GM12801 (cell line): ENCODE data around the gene ARFGAP3.

Source experiments
- TF ChIP-seq, protein P1 (sequence below): IDR thresholded peaks from one replicate; pipeline ENCODE4 v1.5.1; 2011; ENCODE audit warnings: control low read depth; ENCODE audit not compliant: insufficient read length; ENCODE audit errors: extremely low read depth

Gene ARFGAP3

DNA sequence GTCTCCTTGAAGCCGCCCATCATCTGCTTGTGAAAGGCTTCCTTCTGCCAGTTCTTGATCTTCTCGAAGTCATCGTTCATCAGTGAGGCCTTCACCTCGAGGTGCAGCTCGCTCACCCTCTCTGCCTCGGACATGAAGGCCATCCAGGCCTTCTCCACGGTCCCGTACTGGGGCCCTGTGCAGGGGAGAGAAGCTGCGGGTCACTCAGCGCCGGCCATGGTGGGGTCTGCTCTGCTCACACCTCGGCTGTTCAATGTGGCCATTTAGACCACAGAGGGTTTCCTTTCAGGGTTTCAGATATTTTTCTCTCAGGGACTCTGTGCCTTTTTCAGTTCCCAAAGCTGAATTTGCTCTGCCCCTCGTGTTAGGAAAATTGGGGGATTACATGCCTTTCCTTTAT lies 33.9 kb upstream of the ARFGAP3 start:
- TF ChIP-seq, protein P1, sequence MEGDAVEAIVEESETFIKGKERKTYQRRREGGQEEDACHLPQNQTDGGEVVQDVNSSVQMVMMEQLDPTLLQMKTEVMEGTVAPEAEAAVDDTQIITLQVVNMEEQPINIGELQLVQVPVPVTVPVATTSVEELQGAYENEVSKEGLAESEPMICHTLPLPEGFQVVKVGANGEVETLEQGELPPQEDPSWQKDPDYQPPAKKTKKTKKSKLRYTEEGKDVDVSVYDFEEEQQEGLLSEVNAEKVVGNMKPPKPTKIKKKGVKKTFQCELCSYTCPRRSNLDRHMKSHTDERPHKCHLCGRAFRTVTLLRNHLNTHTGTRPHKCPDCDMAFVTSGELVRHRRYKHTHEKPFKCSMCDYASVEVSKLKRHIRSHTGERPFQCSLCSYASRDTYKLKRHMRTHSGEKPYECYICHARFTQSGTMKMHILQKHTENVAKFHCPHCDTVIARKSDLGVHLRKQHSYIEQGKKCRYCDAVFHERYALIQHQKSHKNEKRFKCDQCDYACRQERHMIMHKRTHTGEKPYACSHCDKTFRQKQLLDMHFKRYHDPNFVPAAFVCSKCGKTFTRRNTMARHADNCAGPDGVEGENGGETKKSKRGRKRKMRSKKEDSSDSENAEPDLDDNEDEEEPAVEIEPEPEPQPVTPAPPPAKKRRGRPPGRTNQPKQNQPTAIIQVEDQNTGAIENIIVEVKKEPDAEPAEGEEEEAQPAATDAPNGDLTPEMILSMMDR, result no peak

DNA sequence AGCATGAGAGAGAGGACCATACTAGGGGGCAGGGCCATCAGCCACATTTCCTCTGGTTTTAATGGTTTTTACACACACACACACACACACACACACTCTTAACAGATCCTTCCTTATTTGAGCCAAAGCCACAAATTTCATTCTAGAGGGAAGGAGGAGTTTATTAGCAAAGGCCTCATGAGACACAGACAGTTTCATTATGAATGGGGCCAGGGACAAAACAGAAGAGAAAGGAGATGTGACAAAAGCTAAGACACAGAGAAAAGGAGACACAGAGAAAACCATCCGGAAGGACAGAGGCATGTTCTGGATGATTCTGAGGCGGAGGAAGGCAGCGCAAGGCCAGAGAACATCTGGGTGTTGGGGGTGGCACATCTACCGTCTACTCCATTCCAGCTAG lies 32.2 kb upstream of the ARFGAP3 start:
- TF ChIP-seq, protein P1, result no peak

DNA sequence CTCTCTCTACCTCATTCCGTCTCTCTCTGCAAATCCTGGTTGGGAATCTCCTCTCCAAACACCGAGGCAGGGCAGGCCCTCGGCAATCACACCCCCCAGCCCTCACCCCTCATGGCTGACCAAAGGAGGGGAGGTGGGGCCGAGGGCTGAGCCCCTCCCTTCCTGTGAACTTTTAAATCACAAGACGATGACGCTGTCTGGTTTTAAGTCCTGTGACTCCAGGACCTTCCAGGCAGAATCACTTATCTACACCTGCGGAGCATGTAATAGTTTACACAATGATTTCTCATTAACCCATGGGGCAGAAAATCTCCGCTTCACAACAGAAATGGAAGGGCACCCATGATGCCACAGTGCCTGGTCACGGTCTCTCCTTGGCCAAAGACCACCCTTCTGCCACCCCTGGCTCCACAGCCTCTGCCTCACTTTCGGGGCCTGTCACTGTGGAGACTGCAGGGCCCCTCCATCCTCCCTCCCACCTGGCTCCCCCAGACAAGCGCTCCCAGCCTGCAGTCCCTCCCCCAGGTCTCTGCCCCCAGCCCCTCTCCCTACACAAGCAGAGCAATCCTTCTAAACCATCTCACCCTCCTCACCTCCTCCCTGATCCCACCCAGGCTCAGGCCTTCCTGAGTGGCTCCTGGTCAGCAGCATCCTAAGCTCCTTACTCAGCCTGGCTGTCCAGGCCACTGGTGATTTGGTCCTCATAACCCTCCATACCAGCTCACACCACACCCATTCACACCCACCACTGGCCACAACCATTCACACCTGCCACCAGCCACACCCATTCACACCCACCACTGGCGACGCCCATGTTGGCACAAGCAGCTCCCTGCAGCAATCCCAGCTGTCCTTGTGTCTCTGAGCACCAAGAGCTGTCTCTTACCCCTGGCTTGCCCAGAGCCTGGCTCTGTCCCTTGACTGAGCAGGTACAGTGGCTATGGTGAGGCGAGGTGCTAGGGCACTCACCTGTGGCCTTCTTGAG lies 30.7 kb upstream of the ARFGAP3 start:
- TF ChIP-seq, protein P1, result no peak

DNA sequence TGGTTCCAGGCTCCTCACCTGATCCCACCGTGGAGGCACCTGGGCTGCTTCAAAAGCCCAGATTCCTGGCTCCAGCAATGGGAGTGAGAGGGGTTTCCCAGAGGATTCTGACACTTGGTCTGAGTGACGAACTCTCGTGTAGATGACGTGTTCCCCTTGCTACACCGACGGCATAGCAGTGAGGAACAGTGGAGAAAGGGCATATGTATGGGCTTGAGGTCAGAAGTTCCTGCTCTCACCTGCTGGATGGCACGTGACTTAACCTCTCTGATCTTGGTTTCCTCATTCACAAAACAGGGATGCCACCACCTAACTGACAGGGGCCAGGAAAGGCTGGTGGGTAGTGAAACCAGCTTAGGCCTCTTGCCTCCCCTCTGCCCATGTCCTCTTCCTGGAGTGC lies 30.0 kb upstream of the ARFGAP3 start:
- TF ChIP-seq, protein P1, result no peak

DNA sequence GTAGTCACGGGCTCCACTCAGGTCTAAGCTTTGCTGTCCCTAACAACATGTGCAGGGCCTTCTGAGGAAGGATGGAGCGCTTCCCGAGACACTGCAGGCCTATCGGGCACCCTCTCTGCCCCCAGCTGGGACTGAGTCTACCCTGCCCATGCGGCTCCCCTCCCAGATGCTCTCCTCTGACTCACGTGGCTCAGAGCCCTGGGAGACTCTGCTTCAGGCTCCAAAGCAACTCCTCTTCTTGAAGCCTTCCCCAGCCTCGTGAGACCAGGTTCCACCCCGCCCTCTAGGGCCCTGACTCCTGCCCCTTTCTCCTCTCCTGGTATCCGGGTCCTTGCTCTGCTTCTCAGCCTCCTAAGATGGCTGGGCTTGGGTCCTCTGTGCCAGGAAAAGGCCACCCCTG lies 28.4 kb upstream of the ARFGAP3 start:
- TF ChIP-seq, protein P1, result no peak

DNA sequence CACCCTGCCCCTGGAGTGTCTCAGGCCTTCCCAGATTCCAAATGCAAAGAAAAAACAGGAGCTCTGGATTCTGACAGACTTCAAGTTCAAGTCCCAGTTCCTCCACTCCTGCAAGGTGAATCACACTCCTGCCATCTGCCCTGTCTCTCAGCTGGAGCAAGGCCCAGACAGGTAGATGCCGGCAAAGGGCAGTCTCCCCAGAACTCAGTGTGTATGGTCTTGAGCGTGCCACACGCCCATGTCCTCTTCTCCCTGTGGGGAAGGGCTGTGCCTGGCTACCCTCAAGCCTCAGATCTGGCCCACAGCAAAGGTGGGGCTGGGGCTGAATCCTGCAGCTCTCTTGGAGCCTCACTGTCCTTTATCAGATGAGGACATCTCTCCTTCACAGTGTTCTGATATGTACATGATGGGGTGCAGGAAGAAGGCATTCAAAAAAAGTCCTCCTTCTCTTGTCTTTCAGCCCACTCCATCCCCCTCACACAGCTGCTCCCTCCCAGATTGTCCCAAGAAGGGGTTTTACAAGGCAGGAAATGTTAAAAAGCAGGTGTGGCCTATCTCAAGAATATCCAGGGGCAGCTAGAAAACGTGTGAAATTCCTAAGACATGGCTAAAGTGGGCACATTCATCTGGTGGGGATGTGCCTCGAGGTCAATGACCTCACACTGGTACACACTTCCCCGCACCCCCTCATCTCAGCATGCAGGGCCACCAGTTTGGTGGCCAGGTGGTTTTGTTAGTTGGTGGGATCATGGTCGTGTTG lies 27.7 kb upstream of the ARFGAP3 start:
- TF ChIP-seq, protein P1, result no peak

DNA sequence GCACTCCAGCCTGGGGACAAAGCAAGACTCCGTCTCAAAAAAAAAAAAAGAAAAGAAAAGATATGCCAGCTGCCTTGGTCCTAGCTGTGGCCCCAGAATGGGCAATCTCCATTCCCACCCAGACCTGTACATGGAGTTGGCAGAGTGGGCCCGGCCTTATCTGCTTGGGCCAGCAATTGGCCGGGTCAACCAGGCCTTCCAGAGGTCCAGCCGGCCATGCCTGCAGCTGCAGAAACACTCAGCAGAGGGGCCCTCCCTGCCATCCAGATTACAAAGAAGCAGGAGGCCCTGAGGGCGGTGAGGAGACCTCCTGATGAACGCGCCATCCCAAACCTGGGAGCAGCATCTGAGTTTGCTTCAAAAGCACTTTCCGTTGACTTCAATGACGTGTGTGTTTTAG lies 26.9 kb upstream of the ARFGAP3 start:
- TF ChIP-seq, protein P1, result no peak
